Endodermal cell (in vitro differentiated cells): ENCODE data around the gene SPOP. TPM values are rescaled to one million over a fixed set of nuclear protein-coding genes. Genes with fewer than 3 reads are reported as not detected.

Source experiments
- DNase-seq: peaks from one replicate; pipeline ENCODE4 v3.0.0-alpha.2; 2017
- H3K27ac ChIP-seq: 2 replicates; pipeline ENCODE4 v1.5.1; 2013; ENCODE audit warnings: mild to moderate bottlenecking, low read depth, low read length, moderate library complexity
- H3K27me3 ChIP-seq: 2 replicates; pipeline ENCODE4 v1.6.1; 2013; ENCODE audit warnings: mild to moderate bottlenecking, low read length, moderate library complexity; ENCODE audit not compliant: insufficient read depth, control insufficient read depth, poor library complexity, severe bottlenecking
- H3K36me3 ChIP-seq: 2 replicates; pipeline ENCODE4 v1.7.0; 2013; ENCODE audit warnings: mild to moderate bottlenecking, low read length, moderate library complexity; ENCODE audit not compliant: control insufficient read depth, insufficient read depth
- H3K4me1 ChIP-seq: one replicate; pipeline ENCODE4 v1.7.0; 2013; ENCODE audit warnings: low read length; ENCODE audit not compliant: control insufficient read depth, insufficient read depth
- H3K4me3 ChIP-seq: 2 replicates; pipeline ENCODE4 v1.5.1; 2013; ENCODE audit warnings: mild to moderate bottlenecking, low read length, moderate library complexity
- H3K9ac ChIP-seq: 2 replicates; pipeline ENCODE4 v1.6.1; 2013; ENCODE audit warnings: mild to moderate bottlenecking, low read length, moderate library complexity; ENCODE audit not compliant: poor library complexity, severe bottlenecking; ENCODE audit errors: extremely low read depth
- H3K9me3 ChIP-seq: 2 replicates; pipeline ENCODE4 v1.6.1; 2013; ENCODE audit warnings: mild to moderate bottlenecking, low read length, moderate library complexity; ENCODE audit not compliant: control insufficient read depth
- H3K27ac Mint-ChIP-seq: 2 replicates; pipeline ENCODE4 v1.8.0; 2020; ENCODE audit warnings: mixed read lengths
- H3K27me3 Mint-ChIP-seq: 2 replicates; pipeline ENCODE4 v1.8.0; 2021; ENCODE audit warnings: mild to moderate bottlenecking, mixed read lengths; ENCODE audit not compliant: insufficient read depth
- H3K36me3 Mint-ChIP-seq: 2 replicates; pipeline ENCODE4 v1.8.0; 2020; ENCODE audit warnings: low read depth, mixed read lengths
- H3K4me1 Mint-ChIP-seq: 2 replicates; pipeline ENCODE4 v1.8.0; 2020; ENCODE audit warnings: mixed read lengths
- H3K4me3 Mint-ChIP-seq: 2 replicates; pipeline ENCODE4 v1.8.0; 2020; ENCODE audit warnings: mild to moderate bottlenecking, moderate library complexity, mixed read lengths
- H3K9me3 Mint-ChIP-seq: 2 replicates; pipeline ENCODE4 v1.8.0; 2020; ENCODE audit warnings: mild to moderate bottlenecking, mixed read lengths
- WGBS, 2 experiments: methylation state at CpG; one replicate each; pipeline versions ENCODE4 v1.1.5 to v1.1.7; 2013; ENCODE audit warnings: missing lambda C conversion rate in 2 of 2, mixed read lengths in 1 of 2; ENCODE audit not compliant: insufficient coverage in 1 of 2, insufficient read length in 1 of 2; 5-methylcytosine and 5-hydroxymethylcytosine counted together
- total RNA-seq, 2 donors: library from RNA; stranded (reverse); fragmentation: NEBNext Ultra II Directional in 1 of 2; extraction: Animal tissue kit (Norgen Biotek cat#: 25700) in 1 of 2; gene quantifications; 2 replicates in 1 of 2; 3 replicates in 1 of 2; pipeline ENCODE4 v1.2.1, GENCODE V29; 2021
- TF ChIP-seq, protein P1 (sequence below): fragments of 200-600 bp; sonication (generic); conservative IDR thresholded peaks from 2 replicates; pipeline ENCODE4 v1.5.0; 2021; ENCODE audit warnings: antibody characterized with exemption, mild to moderate bottlenecking

Gene SPOP
- total RNA-seq, 2 donors from 2014 or later = 39.9 to 41.3 TPM

DNA sequence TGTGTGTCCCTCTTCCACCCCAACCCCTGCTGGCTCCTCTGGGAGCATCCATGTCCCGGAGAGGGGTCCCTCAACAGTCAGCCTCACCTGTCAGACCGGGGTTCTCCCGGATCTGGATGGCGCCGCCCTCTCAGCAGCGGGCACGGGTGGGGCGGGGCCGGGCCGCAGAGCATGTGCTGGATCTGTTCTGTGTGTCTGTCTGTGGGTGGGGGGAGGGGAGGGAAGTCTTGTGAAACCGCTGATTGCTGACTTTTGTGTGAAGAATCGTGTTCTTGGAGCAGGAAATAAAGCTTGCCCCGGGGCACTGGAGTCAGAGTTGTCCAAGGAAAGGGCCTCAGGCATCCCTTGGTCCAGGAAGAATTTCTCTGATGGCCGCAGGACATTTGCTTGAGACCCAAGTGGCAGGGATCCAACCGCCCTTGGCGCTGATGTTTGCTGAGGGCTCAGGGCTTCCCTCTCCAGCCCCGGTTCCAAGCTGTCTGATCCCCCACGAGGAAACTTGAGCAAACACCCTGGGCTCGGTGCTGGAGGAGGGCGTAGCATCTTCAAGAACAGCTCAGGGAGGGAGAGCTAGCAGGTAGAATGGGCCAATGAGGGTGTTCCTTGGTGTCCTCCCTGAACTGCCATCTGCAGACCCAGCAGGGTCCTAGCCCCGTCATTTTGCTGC lies 97.7 kb downstream of the SPOP start:
- peak; percentile 52 for DNase-seq
- Mint-ChIP-seq H3K9me3 (no peaks in the 10 kb centered on the region), H3K27ac (no peak overlapping the region), H3K4me1 (no peaks in the 10 kb centered on the region), H3K36me3 (no peaks in the 10 kb centered on the region), H3K4me3 (no peak overlapping the region), H3K27me3 (peaks cover 23% of the 10 kb centered on the region)
- TF ChIP-seq, protein P1, sequence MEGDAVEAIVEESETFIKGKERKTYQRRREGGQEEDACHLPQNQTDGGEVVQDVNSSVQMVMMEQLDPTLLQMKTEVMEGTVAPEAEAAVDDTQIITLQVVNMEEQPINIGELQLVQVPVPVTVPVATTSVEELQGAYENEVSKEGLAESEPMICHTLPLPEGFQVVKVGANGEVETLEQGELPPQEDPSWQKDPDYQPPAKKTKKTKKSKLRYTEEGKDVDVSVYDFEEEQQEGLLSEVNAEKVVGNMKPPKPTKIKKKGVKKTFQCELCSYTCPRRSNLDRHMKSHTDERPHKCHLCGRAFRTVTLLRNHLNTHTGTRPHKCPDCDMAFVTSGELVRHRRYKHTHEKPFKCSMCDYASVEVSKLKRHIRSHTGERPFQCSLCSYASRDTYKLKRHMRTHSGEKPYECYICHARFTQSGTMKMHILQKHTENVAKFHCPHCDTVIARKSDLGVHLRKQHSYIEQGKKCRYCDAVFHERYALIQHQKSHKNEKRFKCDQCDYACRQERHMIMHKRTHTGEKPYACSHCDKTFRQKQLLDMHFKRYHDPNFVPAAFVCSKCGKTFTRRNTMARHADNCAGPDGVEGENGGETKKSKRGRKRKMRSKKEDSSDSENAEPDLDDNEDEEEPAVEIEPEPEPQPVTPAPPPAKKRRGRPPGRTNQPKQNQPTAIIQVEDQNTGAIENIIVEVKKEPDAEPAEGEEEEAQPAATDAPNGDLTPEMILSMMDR = no peak
- Histone ChIP-seq H3K36me3 (no peaks in the 10 kb centered on the region), H3K4me1 (no peaks in the 10 kb centered on the region), H3K4me3 (no peak overlapping the region), H3K27ac (no peak overlapping the region), H3K9me3 (no peaks in the 10 kb centered on the region), H3K27me3 (peaks cover 18% of the 10 kb centered on the region), H3K9ac (no peak overlapping the region)
- 92 to 94% methylated on average over 11 to 21 of the region's 21 CpGs for WGBS, 2 experiments

DNA sequence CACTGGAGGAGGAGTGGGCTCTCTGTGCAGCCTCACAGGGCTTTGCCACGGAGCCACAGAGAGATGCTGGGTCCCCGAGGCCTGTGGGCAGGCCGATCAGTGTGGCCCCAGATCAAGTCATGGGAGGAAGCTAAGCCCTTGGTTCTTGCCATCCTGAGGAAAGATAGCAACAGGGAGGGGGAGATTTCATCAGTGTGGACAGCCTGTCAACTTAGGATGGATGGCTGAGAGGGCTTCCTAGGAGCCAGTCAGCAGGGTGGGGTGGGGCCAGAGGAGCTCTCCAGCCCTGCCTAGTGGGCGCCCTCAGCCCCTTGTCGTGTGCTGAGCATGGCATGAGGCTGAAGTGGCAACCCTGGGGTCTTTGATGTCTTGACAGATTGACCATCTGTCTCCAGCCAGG lies 98.4 kb downstream of the SPOP start:
- 86 to 100% methylated on average over 3 to 5 of the region's 5 CpGs for WGBS, 2 experiments
- Mint-ChIP-seq H3K9me3 (no peaks in the 10 kb centered on the region), H3K4me1 (no peaks in the 10 kb centered on the region), H3K27ac (no peak overlapping the region), H3K4me3 (no peak overlapping the region), H3K27me3 (peaks cover 24% of the 10 kb centered on the region), H3K36me3 (no peaks in the 10 kb centered on the region)
- Histone ChIP-seq H3K9me3 (no peaks in the 10 kb centered on the region), H3K27me3 (peaks cover 25% of the 10 kb centered on the region), H3K9ac (no peak overlapping the region), H3K4me3 (no peak overlapping the region), H3K4me1 (no peaks in the 10 kb centered on the region), H3K27ac (no peak overlapping the region), H3K36me3 (no peaks in the 10 kb centered on the region)
- DNase-seq = no peak
- TF ChIP-seq, protein P1 = no peak

DNA sequence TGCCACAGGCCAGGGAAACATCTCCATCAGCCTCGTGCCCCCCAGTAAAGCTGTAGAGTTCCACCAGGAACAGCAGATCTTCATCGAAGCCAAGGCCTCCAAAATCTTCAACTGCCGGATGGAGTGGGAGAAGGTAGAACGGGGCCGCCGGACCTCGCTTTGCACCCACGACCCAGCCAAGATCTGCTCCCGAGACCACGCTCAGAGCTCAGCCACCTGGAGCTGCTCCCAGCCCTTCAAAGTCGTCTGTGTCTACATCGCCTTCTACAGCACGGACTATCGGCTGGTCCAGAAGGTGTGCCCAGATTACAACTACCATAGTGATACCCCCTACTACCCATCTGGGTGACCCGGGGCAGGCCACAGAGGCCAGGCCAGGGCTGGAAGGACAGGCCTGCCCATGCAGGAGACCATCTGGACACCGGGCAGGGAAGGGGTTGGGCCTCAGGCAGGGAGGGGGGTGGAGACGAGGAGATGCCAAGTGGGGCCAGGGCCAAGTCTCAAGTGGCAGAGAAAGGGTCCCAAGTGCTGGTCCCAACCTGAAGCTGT lies 98.9 kb downstream of the SPOP start:
- H3K9ac ChIP-seq = no peak overlapping the region
- TF ChIP-seq, protein P1 = no peak
- H3K36me3 Mint-ChIP-seq = no peaks in the 10 kb centered on the region
- H3K4me3 ChIP-seq = no peak overlapping the region
- no peaks in the 10 kb centered on the region for H3K4me1 ChIP-seq
- H3K9me3 ChIP-seq = no peaks in the 10 kb centered on the region
- 90 to 93% methylated on average over 12 to 17 of the region's 17 CpGs for WGBS, 2 experiments
- peaks cover 28% of the 10 kb centered on the region for H3K27me3 Mint-ChIP-seq
- no peak overlapping the region for H3K27ac ChIP-seq
- H3K27me3 ChIP-seq = peaks cover 30% of the 10 kb centered on the region
- no peak overlapping the region for H3K4me3 Mint-ChIP-seq
- no peak overlapping the region for H3K27ac Mint-ChIP-seq
- H3K36me3 ChIP-seq = no peaks in the 10 kb centered on the region
- no peak for DNase-seq
- no peaks in the 10 kb centered on the region for H3K9me3 Mint-ChIP-seq
- H3K4me1 Mint-ChIP-seq = no peaks in the 10 kb centered on the region
